A673 (cell line): ENCODE measurements around the gene LYSMD4.

Experiments
- EZH2 ChIP-seq: fragments of 200-600 bp; sonication (generic); IDR thresholded peaks from 2 replicates; pipeline ENCODE4 v1.6.1; 2017; ENCODE audit warnings: borderline replicate concordance, low read depth, mild to moderate bottlenecking, mixed read lengths, antibody characterized with exemption, low read length; ENCODE audit not compliant: poor library complexity, severe bottlenecking
- TF ChIP-seq, protein P1 (sequence below): fragments of 300-800, 200-600 bp; sonication (generic); conservative IDR thresholded peaks from 2 replicates; pipeline ENCODE4 v1.5.1; 2017; ENCODE audit warnings: low read depth, mild to moderate bottlenecking, antibody characterized with exemption, low read length, moderate library complexity, mixed read lengths

DNA sequence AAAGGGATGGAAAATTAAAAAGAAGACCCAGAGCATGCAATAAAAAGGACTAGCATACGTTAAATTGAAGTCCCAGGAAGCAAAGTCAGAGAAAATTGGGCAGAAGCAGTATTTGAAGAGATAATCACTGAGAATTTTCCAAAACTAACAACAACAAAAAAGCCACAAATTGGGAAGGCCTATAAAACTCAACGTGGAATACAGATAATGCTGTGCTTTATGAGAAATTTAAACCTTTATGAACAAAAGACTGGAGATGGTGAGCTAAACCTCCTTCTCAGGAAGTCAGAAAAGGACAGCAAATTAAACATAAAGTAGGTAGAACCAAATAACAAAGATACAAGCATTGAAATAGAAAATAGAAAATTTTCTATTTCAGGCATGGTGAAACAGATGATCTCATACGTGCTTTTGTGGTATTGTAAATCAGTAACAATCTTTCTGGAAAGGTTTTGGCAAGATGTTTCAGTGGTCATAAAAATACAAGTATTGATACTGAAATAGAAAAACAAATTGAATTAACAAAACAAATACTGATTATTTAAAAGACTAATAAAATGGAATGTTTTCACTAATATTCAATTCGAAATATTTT is 55.6 kb downstream of the LYSMD4 start:
- TF ChIP-seq, protein P1, sequence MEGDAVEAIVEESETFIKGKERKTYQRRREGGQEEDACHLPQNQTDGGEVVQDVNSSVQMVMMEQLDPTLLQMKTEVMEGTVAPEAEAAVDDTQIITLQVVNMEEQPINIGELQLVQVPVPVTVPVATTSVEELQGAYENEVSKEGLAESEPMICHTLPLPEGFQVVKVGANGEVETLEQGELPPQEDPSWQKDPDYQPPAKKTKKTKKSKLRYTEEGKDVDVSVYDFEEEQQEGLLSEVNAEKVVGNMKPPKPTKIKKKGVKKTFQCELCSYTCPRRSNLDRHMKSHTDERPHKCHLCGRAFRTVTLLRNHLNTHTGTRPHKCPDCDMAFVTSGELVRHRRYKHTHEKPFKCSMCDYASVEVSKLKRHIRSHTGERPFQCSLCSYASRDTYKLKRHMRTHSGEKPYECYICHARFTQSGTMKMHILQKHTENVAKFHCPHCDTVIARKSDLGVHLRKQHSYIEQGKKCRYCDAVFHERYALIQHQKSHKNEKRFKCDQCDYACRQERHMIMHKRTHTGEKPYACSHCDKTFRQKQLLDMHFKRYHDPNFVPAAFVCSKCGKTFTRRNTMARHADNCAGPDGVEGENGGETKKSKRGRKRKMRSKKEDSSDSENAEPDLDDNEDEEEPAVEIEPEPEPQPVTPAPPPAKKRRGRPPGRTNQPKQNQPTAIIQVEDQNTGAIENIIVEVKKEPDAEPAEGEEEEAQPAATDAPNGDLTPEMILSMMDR, result no peak
- no peak for TF ChIP-seq EZH2
